ENCODE results near the gene MANBA.

DNA sequence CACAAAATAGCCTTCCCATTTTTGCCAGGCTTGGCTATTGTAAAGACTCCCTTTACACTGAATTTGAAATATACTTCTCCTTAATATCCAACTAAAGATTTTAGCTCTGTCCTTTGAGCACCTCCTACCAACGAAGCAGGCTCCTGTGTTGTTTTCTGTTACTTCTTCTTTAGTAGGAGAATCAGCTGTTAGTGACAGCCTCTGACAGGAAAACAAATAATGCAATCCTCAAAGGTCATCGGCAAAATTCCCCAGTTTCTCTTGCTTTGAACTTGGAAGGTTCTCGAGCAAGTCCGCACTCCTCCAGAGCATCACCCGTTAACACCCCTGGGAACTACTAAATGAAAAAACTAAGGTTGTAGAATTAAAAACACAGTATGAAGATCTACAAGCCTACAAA, 66.9 kb downstream of the MANBA start:
- TF ChIP-seq, protein P1, sequence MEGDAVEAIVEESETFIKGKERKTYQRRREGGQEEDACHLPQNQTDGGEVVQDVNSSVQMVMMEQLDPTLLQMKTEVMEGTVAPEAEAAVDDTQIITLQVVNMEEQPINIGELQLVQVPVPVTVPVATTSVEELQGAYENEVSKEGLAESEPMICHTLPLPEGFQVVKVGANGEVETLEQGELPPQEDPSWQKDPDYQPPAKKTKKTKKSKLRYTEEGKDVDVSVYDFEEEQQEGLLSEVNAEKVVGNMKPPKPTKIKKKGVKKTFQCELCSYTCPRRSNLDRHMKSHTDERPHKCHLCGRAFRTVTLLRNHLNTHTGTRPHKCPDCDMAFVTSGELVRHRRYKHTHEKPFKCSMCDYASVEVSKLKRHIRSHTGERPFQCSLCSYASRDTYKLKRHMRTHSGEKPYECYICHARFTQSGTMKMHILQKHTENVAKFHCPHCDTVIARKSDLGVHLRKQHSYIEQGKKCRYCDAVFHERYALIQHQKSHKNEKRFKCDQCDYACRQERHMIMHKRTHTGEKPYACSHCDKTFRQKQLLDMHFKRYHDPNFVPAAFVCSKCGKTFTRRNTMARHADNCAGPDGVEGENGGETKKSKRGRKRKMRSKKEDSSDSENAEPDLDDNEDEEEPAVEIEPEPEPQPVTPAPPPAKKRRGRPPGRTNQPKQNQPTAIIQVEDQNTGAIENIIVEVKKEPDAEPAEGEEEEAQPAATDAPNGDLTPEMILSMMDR (IDR thresholded peaks at IDR 0.05; ENCODE audit: low read depth, low read length, poor library complexity, severe bottlenecking), result no peak
- TF ChIP-seq EZH2phosphoT487 (IDR thresholded peaks at IDR 0.05; ENCODE audit: borderline replicate concordance, low read length), result no peak

Data from DOHH2 (cell line).